Lower lobe of right lung (tissue), 2 donors: Measurements from ENCODE around the gene FSIP1. TPM values are rescaled to one million over a fixed set of nuclear protein-coding genes. Genes with fewer than 3 reads are reported as not detected.

Experiments
- ATAC-seq, 2 donors: fragments of 200-7000 bp; cut with Tn5 transposase; one replicate each; pipeline ENCODE4 v1.9.1; 2020 to 2022; ENCODE audit warnings: mild to moderate bottlenecking in 2 of 2, moderate library complexity in 2 of 2
- DNase-seq: peaks from one replicate; pipeline ENCODE4 v3.0.0-alpha.2; 2020
- H3K27ac ChIP-seq: fragments of 200-600 bp; one replicate; pipeline ENCODE4 v1.8.0; 2022
- H3K27me3 ChIP-seq: fragments of 200-600 bp; one replicate; pipeline ENCODE4 v1.8.0; 2022; ENCODE audit warnings: low read depth
- H3K36me3 ChIP-seq: fragments of 200-600 bp; one replicate; pipeline ENCODE4 v1.8.0; 2022; ENCODE audit warnings: mild to moderate bottlenecking
- H3K4me1 ChIP-seq: fragments of 200-600 bp; one replicate; pipeline ENCODE4 v1.8.0; 2022
- H3K4me3 ChIP-seq: fragments of 200-600 bp; one replicate; pipeline ENCODE4 v1.8.0; 2022; ENCODE audit warnings: mild to moderate bottlenecking
- H3K9me3 ChIP-seq: fragments of 200-600 bp; one replicate; pipeline ENCODE4 v1.8.0; 2022
- CTCF ChIP-seq: fragments of 200-600 bp; IDR thresholded peaks from one replicate; pipeline ENCODE4 v1.8.0; 2022; ENCODE audit warnings: antibody characterized with exemption, mild to moderate bottlenecking
- intact Hi-C: fragments of 100-400 bp; cut with DNase I; formaldehyde crosslinking; loops from one replicate; pipeline ENCODE4 v1.11.0; 2022
- total RNA-seq: library from RNA; stranded (reverse); fragmentation: NEBNext Ultra II Directional; extraction: Animal tissue kit (Norgen Biotek cat#: 25700); gene quantifications from one replicate; pipeline ENCODE4 v1.2.1, GENCODE V29; 2021
- donor health status: DM: no; HTN: yes; CAD: no; lungs with severe emphysema.

FSIP1 gene
- total RNA-seq, 1 donor from 2014 or later, result 2.0 TPM

GRCh38 chr15:39623529-39623931 is 159.1 kb downstream of the FSIP1 start:
- intact Hi-C loops, result no loop called here
- H3K36me3 ChIP-seq, result no peaks in the 10 kb centered on the region
- H3K4me1 ChIP-seq, result peaks cover 36% of the 10 kb centered on the region
- H3K27me3 ChIP-seq, result no peaks in the 10 kb centered on the region
- TF ChIP-seq CTCF, result no peak
- no peak overlapping the region for H3K27ac ChIP-seq
- no peak overlapping the region for H3K4me3 ChIP-seq
- peak; percentile 40 to 45 for ATAC-seq
- H3K9me3 ChIP-seq, result no peaks in the 10 kb centered on the region
- DNase-seq, result no peak

DNA sequence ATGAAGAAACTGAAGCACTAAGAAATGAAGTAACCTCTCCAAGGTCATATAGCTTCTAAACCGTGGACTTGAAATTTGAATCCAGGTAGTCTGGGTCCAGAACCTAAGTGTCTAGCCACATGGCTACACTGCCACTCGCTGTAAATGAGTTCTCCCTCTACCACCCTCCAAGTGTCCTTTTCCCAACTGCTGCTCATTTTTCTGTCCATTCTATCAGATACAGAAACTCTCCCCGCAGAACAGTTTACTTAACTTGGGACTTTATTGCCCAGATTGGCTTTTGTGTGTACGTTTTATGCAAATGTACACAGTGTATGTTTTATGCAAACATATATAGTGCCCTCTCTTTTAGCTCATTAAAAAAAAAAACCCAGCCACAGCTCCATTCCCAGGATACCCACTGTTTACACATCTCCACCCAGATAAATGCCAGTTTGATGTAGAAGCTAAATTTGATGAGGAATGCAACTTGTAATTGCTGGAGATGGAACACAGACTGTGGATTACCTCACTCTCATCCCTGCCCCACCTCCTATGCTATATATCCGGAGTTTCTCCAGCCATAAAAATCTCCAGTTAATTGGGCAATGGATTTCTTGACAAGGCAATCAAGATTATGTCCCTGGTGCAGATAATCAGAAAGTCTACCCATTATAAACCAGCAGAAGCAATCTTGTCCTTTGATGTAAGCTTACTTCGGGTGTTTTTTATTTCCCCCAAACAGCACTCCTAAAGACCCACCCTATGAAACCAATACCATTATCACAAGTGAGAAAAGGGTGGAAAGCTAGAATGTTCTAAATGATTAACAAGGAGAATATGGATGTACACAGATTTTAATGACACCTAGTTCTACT is 159.8 kb downstream of the FSIP1 start:
- no peak for TF ChIP-seq CTCF
- Histone ChIP-seq H3K9me3 (no peaks in the 10 kb centered on the region), H3K27me3 (no peaks in the 10 kb centered on the region), H3K27ac (no peak overlapping the region), H3K4me1 (peaks cover 30% of the 10 kb centered on the region), H3K4me3 (no peak overlapping the region), H3K36me3 (no peaks in the 10 kb centered on the region)
- intact Hi-C loops, result no loop called here
- DNase-seq, result no peak
- no peak for ATAC-seq

DNA sequence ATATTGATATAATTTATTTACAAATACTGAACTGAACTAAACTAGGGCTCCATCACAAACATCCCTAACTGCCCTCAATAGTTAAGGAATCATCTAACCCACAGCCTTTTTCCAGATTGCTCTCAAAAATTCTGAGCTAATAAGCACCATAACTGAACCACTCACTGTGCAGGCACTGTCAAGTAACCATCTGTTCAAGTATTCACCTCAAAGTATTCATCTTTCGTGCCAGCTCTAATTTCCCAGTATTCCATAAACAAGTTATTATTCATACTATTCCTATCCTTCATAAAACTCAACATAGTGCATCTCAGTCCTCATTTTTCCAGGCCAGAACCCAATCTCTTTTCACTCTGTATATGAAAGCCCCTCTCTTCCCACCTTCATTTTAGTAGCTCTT is 160.7 kb downstream of the FSIP1 start:
- no peaks in the 10 kb centered on the region for H3K9me3 ChIP-seq
- TF ChIP-seq CTCF, result no peak
- intact Hi-C loops, result no loop called here

DNA sequence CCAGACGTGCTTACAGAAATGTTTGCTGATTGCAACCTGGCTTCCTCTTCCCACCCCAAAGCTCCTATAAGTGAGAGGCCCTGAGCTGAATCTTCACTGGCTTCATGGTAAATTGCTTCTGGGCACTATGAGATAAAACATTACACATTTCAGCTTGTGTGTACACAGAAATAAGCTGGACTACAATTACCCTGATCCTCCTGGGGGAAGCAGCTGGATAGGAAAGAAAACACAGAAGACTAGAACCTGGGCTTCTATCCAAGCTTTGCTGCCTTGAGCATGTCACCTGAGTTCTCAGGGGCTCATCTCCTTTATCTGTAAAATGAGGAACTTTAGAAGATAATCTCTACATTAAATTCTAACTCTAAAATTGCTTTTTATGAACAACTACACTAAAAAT is 161.4 kb downstream of the FSIP1 start:
- no peak overlapping the region for H3K4me3 ChIP-seq
- no peaks in the 10 kb centered on the region for H3K9me3 ChIP-seq
- DNase-seq, result no peak
- H3K27me3 ChIP-seq, result no peaks in the 10 kb centered on the region
- ATAC-seq, result no peak
- H3K4me1 ChIP-seq, result peaks cover 23% of the 10 kb centered on the region
- H3K27ac ChIP-seq, result no peak overlapping the region
- TF ChIP-seq CTCF, result no peak
- H3K36me3 ChIP-seq, result no peaks in the 10 kb centered on the region
- intact Hi-C loops, result no loop called here

More for the DNA sequence above, 160.7 kb downstream of the FSIP1 start:
- ATAC-seq (no peak), DNase-seq (no peak)
- Histone ChIP-seq H3K27me3 (no peaks in the 10 kb centered on the region), H3K4me1 (peaks cover 23% of the 10 kb centered on the region), H3K4me3 (no peak overlapping the region), H3K36me3 (no peaks in the 10 kb centered on the region), H3K27ac (no peak overlapping the region)

- no peaks in the 10 kb centered on the region for H3K27me3 ChIP-seq
- H3K9me3 ChIP-seq, result no peaks in the 10 kb centered on the region
- H3K4me3 ChIP-seq, result no peak overlapping the region
- TF ChIP-seq CTCF, result no peak
- intact Hi-C loops, result no loop called here
- DNase-seq, result no peak
- ATAC-seq, result no peak
- H3K27ac ChIP-seq, result no peak overlapping the region
- H3K4me1 ChIP-seq, result no peaks in the 10 kb centered on the region
- H3K36me3 ChIP-seq, result no peaks in the 10 kb centered on the region
Observed at GRCh38 chr15:39618063-39618823, 164.4 kb downstream of the FSIP1 start.
